HTERT RPE-1 (cell line): ENCODE data around the gene ALDH4A1.
"Not testable (repeated sequence)": the region's sequence is repeated elsewhere in the genome, so short reads cannot be mapped to it uniquely, and the experiment has no call there.

Experiments used
- in situ Hi-C: fragments of 300-500 bp; cut with MboI; formaldehyde crosslinking; loops from 4 replicates; pipeline ENCODE4 v1.14.3; 2020; ENCODE audit warnings: low sequenced_read_pairs

Gene ALDH4A1

DNA sequence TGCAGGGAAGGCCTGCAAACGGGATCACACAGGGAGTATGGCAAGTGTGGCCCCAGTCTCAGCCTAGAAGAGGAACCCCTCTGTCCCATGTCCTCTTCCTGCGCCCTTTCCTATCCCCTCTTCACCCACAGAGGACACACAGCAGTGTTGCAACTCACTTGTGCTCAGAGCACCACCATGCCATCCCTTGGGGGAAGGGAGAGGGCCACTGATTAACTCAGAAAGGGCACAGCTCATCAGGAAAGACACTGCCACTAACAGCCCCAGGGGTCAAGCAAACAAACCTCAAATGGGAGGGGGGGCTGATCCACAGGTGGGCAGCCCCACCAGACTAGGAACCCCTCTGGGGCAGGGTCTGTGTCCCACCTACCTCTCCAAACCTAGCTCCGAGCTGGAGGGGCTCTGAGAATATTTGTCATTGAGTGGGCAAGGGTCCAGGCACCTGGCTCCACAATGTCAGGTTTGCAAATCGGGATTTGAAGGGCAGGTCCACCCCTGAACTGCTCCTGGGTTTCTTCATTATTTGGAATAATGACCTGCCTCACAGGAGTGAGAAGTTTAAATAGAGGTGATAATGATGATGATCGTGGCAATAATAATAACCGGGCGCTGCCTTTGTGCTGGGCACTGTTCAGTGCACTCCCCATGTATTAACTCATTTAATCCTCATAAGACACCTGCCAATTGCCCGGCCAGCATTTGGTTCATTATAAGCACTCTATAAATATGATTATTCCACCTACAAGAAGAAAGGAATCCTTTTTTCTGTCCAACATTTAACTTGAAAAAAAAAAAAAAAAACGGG, 1.0 kb downstream of the ALDH4A1 start:
- in situ Hi-C loops, result no loop called here

DNA sequence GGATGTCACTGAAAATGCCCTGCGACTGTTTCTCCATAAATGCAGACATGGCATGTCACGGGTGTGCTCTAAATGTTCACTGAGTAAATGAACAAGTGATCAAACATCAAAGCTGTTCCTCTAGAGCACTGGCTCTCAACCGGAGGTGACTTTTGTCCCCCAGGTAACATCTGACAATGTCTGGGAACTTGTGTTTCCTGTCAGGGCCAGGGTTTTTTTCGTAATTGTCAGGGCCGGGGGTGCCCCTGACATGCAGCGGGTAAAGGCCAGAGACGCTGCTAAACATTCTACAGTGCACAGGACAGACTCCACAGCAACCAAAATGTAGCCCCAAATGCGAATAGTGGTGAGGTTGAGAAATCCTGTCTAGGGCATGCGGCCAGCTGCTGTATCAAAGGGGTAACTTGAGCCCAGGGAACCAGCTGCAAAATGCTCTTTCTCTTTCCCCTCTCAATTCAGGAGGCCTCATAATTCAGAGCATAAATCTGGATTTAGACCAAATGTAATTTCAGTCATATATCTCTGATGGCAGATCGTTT, 2.0 kb downstream of the ALDH4A1 start:
- in situ Hi-C loops, result no loop called here

DNA sequence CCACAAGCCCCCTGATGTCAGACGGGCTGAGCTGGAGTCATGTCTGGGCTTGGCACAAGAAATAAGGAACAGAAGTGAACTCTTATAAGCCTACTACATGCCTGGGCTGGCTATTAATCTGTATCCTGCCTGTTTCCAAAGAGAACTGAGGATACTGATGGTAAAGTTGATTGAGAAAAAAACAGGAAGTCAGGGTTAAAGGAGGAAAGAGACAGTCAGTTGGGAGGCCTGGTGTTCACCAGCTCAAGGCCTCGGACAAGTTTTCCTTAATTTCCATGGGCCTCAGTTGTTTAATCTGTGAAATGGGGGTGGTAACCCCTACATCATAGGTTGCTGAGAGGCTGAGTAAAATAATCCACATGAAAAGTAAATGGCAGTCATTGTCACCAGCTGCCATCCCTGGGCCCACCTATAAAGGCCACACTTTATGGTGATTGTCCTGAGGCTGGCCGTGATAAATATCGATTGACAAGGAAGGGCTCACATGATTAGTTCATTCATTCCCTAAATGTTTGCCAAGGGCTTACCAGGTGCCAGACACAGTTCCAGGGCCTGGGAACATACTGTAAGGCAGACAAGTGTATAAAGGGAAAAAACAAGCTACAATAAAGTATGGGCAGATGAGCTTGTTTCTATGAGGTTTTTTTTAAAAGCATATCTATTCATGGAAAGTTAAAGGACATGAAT, 2.8 kb downstream of the ALDH4A1 start:
- in situ Hi-C loops, result no loop called here

DNA sequence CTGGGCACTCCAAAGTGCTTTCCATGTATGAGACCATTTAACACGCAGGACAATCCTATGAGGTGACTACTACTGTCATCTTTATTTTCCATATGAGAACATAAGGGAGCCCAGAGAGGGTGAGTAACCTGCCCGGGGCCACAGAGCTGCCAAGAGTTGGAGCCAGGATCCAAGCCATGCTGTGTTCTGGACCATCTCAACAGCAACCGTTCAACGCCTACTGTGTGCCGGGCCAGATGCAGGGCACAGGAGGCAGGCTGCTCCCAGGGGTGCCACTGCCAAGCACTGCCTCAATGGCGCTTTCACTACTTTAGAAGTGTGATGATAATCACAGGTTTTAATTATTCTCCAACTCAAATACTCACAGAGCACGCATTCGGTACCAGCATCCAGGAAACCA, 3.8 kb downstream of the ALDH4A1 start:
- in situ Hi-C loops, result no loop called here

DNA sequence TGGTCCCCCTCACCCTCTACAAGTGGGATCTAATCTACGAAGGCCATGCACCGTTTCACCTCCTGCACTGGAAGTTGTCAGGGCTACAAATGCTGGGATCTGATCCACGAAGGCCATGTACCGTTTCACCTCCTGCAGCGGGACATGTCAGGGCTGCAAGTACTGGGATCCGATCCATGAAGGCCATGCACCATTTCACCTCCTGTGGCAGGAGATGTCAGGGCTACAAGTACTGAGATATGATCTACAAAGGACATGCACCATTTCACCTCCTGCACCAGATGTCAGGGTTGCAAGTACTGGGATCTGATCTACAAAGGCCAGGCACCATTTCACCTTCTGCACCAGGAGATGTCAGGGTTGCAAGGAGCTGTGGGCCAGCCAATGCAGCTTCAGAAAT, 7.0 kb downstream of the ALDH4A1 start:
- in situ Hi-C loops, result no loop called here

DNA sequence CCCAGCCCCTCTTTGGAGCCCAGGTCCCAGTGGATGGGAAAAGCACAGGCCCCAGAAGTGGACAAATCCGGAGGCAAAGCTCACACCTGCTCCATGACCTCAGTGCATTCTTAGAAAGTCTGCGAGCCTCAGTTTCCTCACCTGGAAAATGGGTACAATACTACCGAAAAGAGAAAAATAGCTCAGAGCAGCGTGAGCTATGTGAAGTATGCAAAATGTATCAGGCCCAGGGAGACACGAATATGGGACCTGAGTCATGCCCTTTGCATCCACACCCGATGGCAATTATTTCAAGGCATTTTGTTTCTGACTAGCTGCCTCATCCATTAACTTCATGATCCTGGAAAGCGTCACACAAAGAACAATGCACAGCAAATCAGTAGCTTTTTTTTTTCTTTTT, 9.2 kb downstream of the ALDH4A1 start:
- in situ Hi-C loops, result no loop called here

DNA sequence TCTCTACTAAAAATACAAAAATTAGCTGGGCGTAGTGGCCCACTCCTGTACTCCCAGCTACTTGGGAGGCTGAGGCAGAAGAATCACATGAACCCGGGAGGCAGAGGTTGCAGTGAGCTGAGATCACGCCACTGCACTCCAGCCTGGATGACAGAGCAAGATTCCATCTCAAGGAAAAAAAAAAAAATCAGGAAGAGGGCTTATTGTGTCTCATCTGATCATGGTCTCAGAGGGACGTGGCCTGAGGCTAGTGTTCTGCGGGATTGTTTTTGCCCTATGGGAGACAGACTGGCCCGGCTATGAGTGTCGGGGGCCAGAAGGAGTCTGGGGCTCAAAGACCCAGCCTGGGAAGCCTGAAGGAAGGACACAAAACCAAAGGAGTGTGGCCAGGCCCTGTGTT, 10.5 kb downstream of the ALDH4A1 start:
- in situ Hi-C loops, result not testable (repeated sequence)

DNA sequence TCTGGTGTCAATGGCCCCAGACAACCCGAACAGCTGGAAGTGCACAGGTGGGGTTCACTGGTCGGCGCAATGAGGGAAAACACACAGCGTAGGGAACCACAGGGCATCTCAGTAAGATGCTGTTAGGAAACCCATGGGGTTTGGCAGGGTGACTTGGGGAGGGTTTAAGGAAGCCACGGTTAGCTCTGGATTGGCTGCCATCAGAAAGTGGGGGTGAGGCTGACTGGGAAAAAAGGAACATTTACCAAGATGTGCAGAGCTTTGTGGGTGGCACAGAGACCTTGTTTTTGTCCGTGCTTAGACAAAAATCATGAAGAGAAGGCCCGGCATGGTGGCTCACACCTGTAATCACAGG, 11.0 kb downstream of the ALDH4A1 start:
- in situ Hi-C loops, result no loop called here

DNA sequence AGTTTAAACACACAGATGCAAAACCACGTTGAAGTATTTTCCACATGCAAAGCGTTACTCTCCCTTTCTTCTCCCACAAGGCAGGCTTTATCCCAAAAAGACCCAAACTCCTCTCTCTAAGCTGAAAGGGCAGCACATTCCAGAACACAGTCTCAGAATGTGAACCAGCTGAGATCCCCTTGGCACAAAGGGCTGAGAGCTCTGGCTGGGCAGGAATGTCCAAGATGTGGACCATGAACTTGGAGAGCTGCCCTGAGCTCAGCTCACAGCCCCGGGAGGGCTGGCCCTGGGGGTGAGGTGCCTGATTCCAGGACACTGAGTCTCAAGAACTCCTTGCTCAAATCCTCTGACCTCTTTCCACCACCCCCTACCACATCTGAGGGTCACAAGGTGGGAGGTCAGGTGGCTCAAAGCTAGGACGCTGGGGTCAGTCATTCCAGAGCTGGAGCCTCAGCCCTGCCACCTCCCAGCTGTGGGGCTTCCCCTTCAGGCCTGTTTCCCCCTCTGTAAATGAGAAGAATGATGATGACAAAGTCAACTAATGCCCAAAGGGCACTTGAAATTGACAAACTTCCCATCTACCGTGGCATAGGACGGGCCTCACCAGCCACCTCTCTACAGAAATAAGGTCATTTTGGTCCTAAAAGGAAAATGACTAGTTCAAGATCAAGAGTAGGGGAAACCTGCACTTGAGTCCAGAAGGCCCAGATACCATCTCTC, 11.5 kb downstream of the ALDH4A1 start:
- in situ Hi-C loops, result no loop called here

DNA sequence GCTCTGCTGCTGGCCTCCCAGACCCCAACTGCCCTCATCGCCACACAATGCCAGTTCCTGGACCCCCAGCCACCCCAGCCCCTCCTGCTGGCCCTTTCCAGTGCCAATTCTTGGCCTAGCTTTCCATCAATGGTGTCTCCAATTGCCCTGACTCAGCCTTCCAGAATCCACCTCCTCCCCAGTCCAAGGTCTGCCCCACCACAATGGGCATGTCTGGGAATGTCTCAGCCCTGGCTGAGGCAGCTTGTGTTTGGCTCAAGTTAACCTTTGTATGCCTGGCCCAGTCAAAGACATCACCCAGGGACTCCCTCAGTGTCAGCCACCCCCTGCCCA, 16.4 kb downstream of the ALDH4A1 start:
- in situ Hi-C loops, result no loop called here

DNA sequence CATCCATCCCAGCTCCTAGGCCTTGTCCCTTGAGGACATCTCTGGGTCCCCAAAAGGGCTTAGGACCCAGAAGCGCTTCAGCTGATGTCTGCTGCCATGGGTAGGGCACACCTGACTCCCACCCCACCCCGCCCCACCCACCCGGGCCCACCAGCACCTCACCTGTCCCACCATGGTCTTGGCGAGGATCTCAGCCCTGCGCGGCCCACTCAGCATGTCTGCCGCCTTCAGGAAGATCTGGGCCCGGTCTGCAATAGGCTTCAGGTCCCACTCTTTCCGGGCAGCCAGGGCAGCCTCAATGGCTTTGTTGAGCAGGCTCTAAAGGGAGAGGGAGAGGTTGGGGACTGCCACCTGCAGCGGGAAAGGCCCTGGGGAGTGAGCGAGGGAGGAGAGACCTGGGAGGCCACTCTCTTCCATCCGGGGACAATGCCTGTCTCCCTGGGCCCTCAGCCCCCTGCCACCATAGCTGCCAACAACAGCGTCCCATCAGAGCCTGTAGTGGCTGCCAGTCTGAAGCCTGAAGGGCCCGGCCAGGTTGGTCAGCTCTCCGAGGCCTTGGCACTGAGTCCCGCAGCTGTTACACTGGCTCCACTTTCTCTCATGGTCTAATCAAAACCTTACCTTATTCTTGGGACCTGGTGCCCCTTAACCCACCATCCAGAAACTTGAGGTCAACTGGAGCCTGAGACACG, 16.9 kb downstream of the ALDH4A1 start:
- in situ Hi-C loops, result no loop called here

DNA sequence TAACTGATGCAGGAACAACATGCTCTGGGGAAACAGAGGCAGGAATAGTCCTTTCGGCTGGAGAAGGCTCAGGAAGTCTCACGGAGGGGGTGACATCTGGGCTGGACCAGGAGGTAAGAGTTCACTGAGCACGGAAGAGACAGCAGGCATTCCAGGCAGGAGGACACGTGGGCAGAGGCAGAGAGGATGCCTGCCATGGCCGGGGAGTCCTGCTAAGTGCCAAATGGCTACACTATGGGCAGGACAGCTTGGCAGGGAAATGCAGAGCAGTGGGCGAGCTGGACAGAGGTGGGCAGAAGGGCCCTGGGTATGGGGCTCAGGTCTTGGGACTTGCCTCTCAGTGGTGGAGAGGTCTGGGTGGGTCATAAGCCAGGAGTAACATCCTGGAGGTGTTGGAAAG, 17.6 kb downstream of the ALDH4A1 start:
- in situ Hi-C loops, result no loop called here

DNA sequence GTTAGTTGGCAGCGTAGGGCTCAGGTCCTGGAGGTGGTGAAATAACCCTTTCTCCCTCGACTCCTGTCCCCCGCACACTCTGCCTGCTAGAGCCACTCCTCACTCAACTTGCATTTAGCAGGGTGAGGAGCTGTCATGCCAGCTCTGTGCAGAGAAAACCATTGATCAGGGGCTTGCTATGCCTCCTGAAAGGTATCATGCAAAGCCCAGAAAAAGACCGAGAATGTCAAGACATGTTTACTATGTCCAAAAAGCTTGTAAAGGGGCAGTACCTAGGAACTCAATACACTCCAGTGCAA, 18.0 kb downstream of the ALDH4A1 start:
- in situ Hi-C loops, result no loop called here

DNA sequence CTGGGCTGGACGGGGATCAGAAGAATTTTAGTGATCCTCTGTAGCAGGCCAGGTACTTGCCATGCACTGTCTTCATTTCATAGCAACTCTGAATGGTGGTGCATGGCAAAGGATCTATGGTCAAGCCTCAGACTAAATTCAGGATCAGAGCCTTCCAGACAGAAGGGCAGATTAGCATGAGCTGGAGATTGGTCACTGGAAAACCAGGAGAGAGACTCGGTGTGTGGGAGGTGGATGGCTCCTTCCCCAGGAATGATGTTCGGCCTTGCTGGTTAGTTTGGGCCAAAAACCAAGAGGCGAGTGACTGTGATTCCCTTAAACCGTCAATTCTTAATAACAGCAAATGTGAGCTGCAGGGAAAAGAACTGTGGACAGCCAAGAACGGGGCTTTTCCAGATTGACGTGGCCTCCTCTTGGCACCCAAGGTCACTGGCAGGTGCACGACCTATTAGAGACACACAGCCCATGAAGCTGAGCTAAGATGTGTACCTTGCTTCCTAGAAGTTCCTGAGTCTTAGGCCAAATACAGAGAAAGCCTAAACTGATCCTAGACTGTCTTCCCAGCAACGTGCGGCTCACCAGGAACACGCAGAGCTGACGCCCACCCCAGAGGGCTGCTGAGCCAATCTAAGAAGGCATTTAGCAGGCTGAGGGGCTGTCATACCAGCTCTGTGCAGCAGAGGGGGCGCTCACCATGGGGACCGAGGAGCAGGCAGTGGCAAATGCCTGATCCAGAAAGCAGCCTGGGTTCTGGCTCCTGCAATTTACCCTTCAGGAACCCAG, 18.5 kb downstream of the ALDH4A1 start:
- in situ Hi-C loops, result no loop called here

DNA sequence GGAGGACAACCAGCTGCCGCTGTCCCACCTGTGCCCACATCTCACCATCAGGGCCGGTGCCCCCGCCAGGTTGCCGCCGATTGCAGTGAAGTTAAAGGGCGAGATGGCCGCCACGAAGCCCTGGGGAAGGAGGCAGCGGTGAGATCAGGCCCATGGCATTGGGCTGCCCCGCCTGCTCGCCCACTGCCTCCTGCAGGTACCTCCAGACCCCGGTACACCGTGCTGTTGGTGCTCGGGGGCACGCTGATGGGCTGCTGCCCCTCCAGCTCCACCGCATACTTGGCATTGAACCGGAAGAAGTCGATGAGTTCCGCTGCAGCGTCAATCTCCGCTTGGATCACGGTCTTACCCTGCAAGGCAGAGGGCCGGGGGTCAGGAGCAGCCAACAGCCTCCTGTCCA, 19.3 kb downstream of the ALDH4A1 start:
- in situ Hi-C loops, result no loop called here

DNA sequence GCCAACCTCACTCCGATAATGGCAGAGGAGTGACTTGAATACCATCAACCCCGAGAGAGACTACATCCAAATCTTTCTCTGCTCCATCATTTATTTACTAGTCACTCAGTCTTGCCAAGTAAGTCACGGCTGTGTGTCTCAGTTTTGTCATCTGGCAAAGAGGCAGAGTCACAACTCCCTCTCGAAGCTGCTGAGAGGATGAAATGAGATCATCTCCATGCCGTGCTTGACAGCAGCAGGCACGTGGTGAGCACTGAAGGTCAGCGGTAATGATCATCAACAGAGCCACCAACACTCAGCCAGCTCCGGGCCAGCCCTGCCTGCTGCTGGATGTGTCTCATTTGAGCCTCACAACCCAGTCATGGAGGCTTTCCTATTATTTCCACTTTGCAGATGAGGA, 19.9 kb downstream of the ALDH4A1 start:
- in situ Hi-C loops, result no loop called here

DNA sequence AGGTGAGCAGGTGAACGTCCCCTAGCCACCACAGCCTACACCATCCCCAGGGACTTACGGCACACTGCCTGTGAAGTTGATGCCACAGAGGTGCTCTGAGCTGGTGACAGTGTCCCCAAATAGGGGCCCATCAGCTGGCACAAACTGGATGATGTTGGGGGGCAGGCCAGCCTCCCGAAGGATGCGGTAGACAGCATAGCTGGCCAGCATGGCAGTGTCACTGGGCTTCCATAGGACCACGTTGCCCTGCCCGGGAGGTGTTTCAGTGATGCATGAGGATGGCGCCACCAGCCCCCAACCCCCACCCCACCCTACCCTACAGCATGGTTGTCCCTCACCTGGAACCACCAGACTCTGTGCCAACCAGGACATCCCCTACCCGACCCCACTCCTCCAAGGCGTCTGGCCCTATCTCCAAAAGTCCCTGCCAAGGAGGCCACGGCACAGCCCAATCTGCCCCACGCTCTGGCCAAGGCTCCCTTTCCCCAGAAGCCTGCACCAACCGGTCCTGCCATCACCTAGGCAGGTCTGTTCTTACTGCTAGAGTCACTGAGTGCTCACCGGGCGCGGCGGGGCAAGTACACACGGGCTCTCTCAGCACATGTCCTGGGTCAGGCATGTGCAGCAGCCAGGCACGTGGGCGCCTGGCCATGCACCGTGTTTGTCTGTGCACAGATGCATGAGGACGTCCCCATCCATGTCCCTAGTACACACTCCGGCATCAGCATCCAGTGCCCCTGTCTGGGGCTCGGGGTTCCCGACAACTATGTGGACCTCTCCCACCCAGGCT, 20.5 kb downstream of the ALDH4A1 start:
- in situ Hi-C loops, result no loop called here

DNA sequence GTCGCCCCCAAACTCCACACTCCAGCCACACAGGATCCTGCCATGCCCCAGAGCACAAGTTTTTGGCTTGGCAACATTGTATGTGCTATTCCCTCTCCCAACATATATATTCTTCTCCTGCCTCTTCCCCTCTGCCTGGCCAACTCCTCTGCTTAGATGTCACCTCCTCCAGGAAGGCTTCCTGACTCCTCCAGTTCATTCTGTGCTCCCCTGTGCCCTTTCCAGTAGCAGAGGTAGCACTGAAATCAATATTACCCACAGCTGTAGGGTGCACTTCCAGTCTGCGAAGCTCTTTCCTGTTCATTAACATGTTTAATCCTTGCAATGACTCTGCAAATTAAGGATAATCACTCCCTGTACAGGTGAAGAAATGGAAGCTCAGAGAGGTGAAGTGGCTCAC, 21.2 kb downstream of the ALDH4A1 start:
- in situ Hi-C loops, result no loop called here

DNA sequence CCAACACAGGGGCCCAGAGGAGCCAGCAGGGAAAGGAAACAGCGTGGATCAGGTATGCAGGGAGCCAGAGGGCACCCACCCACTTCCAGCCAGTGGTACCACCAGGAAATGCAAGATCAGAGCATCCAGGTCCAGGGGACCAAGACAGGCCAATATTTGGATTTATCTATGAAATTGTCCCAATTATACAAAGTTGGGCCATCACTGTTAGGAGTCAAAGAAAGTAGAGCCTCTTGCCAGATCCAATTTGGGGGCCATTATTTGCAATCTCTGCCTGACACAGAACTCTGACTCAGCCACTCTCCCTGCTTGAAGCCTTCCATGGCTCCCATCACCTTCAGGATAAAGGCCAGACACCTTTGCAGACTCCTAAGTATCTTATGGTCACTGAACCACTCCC, 21.8 kb downstream of the ALDH4A1 start:
- in situ Hi-C loops, result no loop called here

DNA sequence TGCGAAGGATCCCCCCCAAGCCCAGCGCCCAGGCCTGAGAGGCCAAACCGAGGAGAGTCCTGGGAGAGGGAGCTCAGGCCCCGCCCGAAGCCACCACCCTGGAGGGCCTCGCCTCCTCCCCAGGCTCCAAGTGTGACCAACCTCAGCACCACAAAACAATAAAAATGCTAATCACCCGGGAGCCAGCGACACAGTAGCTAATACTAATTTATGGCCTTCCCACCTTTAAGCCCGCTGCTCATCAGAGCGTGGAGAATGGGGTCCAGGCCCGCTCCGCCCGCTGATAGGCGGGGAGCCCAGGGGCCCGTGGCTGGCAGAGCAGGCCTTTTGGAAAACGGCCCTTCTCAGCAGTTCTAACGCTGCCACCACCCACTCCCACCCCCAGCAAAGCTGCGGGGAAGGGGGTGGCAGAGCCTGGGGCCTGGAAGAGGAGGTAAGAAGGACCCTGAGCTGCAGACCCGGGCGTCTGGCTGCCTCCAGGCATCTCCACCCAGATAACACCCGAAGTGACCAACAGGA, 22.5 kb downstream of the ALDH4A1 start:
- in situ Hi-C loops, result no loop called here
